GM13977 (cell line): Measurements from ENCODE around the gene OAS3.

ENCODE experiments used
- DNase-seq: peaks from one replicate; pipeline ENCODE4 v3.0.0; 2012; ENCODE audit warnings: low spot score
- CTCF ChIP-seq: IDR thresholded peaks from 2 replicates; pipeline ENCODE4 v1.5.1; 2012; ENCODE audit warnings: mild to moderate bottlenecking, control low read depth; ENCODE audit not compliant: insufficient read depth; ENCODE audit errors: extremely low read depth, missing control alignments
- in situ Hi-C: fragments of 300-500 bp; cut with MboI; formaldehyde crosslinking; loops from one replicate; pipeline ENCODE4 v1.12.0; 2022; ENCODE audit warnings: low sequenced_read_pairs, low pct_unique_long_range_greater_than_20kb, mixed read lengths, inconsistent platforms; ENCODE audit not compliant: unreplicated experiment

The OAS3 gene

DNA sequence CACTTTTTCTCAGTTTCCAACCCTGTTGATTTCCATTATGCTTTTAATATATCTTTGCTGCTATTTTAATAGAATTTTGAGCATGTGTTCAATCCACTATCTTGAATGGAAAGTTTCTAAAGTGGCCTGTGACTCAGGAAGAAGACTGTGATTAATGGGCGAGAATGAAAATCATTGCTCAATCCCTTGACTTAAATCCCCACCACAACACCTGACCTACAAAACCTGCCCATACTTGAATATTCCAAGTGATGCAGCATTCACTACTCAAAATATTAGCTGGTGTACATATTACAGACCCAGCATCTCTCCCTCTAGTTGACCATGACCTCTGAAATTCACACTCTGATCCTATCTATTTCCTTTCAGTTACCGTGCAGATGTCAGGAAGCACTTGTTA lies 1.3 kb upstream of the OAS3 start:
- in situ Hi-C loops, result no loop called here
- TF ChIP-seq CTCF, result no peak
- DNase-seq, result no peak

- no peak for TF ChIP-seq CTCF
- no peak for DNase-seq
- in situ Hi-C loops, result no loop called here
Measured at GRCh38 chr12:112938751-112939150, 477 bp downstream of the OAS3 start.

DNA sequence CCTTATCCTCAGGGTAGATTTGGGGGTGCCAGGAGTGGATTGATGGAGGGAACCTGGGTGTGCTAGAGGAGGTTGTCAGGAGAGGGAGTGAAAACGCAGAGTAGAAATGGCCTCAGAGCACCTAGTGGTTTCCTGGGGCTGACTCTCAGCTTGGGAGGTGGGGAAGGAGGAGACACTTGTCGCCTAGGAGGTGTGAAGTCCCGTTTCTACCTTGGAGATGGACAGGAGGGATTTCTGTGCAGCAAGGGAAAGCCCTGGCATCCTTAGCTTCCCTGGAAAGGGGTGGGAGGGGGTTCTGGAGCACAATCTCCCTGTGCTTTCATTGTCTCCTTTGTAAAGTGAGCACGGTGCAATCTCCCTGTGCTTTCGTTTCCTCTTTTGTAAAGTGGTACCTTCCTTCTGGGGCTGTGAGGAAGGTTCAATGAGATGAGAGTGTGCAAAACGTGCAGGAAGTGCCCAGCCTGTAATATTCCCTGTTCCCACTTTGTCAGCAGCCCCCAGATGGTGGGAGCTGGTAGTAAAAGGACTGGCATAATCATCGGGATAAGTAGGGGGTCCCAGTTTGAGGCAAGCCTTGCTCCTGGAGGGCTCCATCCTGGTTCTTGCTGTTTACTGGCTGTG lies 1.6 kb downstream of the OAS3 start:
- in situ Hi-C loops, result no loop called here
- peak; percentile 71 for DNase-seq
- no peak for TF ChIP-seq CTCF

DNA sequence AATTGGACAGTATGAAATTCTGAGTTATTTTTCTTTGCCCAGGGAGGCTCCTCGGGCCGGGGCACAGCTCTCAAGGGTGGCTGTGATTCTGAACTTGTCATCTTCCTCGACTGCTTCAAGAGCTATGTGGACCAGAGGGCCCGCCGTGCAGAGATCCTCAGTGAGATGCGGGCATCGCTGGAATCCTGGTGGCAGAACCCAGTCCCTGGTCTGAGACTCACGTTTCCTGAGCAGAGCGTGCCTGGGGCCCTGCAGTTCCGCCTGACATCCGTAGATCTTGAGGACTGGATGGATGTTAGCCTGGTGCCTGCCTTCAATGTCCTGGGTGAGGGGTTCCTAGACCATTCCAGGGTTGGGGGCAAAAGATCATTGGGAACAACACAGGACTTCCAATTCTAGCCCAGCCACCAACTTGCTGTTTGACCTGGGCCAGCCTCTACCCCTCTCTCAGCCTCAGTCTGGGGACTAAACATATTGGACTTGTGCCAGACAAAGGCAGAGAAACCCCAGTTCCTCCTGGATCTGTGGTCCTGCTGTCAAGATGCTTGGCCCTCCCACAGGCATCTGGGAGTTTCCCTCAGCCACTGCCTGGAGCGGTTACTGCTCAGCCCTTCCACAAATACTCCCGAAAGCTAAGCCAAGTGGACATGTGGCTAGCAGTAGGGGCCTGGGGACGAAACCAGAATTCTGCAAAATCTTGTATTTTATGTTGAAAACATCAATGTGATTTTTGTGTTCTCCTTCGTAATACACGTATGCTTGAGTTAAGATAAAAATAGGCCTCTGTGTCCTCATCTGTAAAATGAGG lies 3.5 kb downstream of the OAS3 start:
- no peak for DNase-seq
- in situ Hi-C loops, result no loop called here
- no peak for TF ChIP-seq CTCF

- no peak for DNase-seq
- in situ Hi-C loops, result no loop called here
- TF ChIP-seq CTCF, result no peak
Measured at GRCh38 chr12:112942572-112942971, 4.3 kb downstream of the OAS3 start.

DNA sequence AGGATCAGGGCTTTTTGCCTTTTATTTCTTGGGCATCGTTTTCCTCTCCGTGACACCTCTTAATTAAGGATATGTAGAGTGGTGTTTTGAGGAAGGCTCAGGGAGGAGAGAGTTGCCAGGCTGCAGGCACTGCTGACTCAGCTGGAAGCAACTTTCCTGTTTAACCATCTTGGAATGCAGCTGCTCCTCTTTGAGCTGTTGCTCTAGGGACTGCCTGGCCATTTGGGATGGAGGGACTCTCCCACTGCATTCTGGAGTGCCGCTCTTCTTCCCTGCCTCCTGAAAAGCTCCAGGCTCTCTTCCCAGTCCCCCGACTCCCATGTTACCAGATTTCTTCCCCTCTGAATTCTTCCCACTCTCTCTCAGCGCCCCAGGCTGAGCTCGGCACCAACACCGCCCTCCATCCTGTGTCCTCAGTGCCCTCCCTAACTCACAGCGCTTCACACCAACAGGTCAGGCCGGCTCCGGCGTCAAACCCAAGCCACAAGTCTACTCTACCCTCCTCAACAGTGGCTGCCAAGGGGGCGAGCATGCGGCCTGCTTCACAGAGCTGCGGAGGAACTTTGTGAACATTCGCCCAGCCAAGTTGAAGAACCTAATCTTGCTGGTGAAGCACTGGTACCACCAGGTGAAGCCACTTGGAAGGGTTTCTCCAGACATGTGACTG lies 5.9 kb downstream of the OAS3 start:
- no peak for TF ChIP-seq CTCF
- DNase-seq, result no peak

More for the DNA sequence above, 5.9 kb downstream of the OAS3 start:
- in situ Hi-C loops, result no loop called here
